GM21723 (cell line): ENCODE results near the gene HINT2.

Experiments used
- ATAC-seq: cut with Tn5 transposase; IDR thresholded peaks from one replicate; pipeline ENCODE4 v1.9.1; 2021; ENCODE audit warnings: mild to moderate bottlenecking, moderate library complexity; ENCODE audit not compliant: unreplicated experiment

HINT2 gene

GRCh38 chr9:35812025-35812602 is 2.7 kb downstream of the HINT2 start, which contains the start of gene SPAG8:
Gene SPAG8 (minus strand): TSS chr9:35812262. CDS start chr9:35812147, 115 bp downstream.
- peak; percentile 67 for ATAC-seq

- ATAC-seq, result no peak
Observed at GRCh38 chr9:35811381-35812024, 3.3 kb downstream of the HINT2 start.

- no peak for ATAC-seq
Observed at GRCh38 chr9:35810122-35810521, 4.7 kb downstream of the HINT2 start.

- no peak for ATAC-seq
Observed at GRCh38 chr9:35808433-35808832, 6.4 kb downstream of the HINT2 start.

GRCh38 chr9:35806101-35806500 is 8.7 kb downstream of the HINT2 start:
- no peak for ATAC-seq

- no peak for ATAC-seq
Observed at GRCh38 chr9:35801328-35802128, 13.3 kb downstream of the HINT2 start.

GRCh38 chr9:35800530-35800929 is 14.3 kb downstream of the HINT2 start:
- no peak for ATAC-seq

- ATAC-seq, result peak; percentile 58
Observed at GRCh38 chr9:35798658-35799374, 16.0 kb downstream of the HINT2 start.

GRCh38 chr9:35797311-35798109 is 17.3 kb downstream of the HINT2 start:
- ATAC-seq, result peak; percentile 49

GRCh38 chr9:35795695-35796094 is 19.1 kb downstream of the HINT2 start:
- no peak for ATAC-seq

- ATAC-seq, result no peak
Observed at GRCh38 chr9:35793461-35793860, 21.4 kb downstream of the HINT2 start.

GRCh38 chr9:35792826-35793225 is 22.0 kb downstream of the HINT2 start:
- no peak for ATAC-seq

- no peak for ATAC-seq
Observed at GRCh38 chr9:35792024-35792813, 22.6 kb downstream of the HINT2 start.

GRCh38 chr9:35791297-35791921 is 23.4 kb downstream of the HINT2 start, which contains the start of gene NPR2:
Gene NPR2 (plus strand): TSS chr9:35791591. CDS start chr9:35792409, 818 bp downstream.
- ATAC-seq, result no peak

- no peak for ATAC-seq
Observed at GRCh38 chr9:35790385-35791296, 24.2 kb downstream of the HINT2 start.

GRCh38 chr9:35790025-35790384 is 24.8 kb downstream of the HINT2 start:
- ATAC-seq, result no peak

GRCh38 chr9:35789541-35789940 is 25.3 kb downstream of the HINT2 start:
- ATAC-seq, result no peak

- no peak for ATAC-seq
Observed at GRCh38 chr9:35783418-35783817, 31.4 kb downstream of the HINT2 start.
